HG02981 (cell line): ENCODE measurements around the gene PIWIL1.

Experiments
- ATAC-seq: cut with Tn5 transposase; IDR thresholded peaks from one replicate; pipeline ENCODE4 v1.9.1; 2021; ENCODE audit warnings: mild to moderate bottlenecking, moderate library complexity; ENCODE audit not compliant: unreplicated experiment

The PIWIL1 gene

GRCh38 chr12:130337488-130338303, at the start of gene PIWIL1:
TSS of gene PIWIL1 (plus strand) at chr12:130337887. CDS start at chr12:130342592, 4,705 bp downstream.
- no peak for ATAC-seq

- ATAC-seq: no peak
Observed at GRCh38 chr12:130288206-130288605, 49.5 kb upstream of the PIWIL1 start.

- no peak for ATAC-seq
Observed at GRCh38 chr12:130288691-130289090, 49.0 kb upstream of the PIWIL1 start.

- ATAC-seq: no peak
Observed at GRCh38 chr12:130290114-130290513, 47.6 kb upstream of the PIWIL1 start.

- no peak for ATAC-seq
Observed at GRCh38 chr12:130298322-130299021, 39.2 kb upstream of the PIWIL1 start.

GRCh38 chr12:130299574-130299973, 38.1 kb upstream of the PIWIL1 start:
- ATAC-seq: no peak

GRCh38 chr12:130300090-130300489, 37.6 kb upstream of the PIWIL1 start:
- no peak for ATAC-seq

- no peak for ATAC-seq
Observed at GRCh38 chr12:130300737-130301535, 36.8 kb upstream of the PIWIL1 start.

GRCh38 chr12:130301559-130301958, 36.1 kb upstream of the PIWIL1 start:
- no peak for ATAC-seq

GRCh38 chr12:130303781-130304180, 33.9 kb upstream of the PIWIL1 start:
- ATAC-seq: no peak

GRCh38 chr12:130307859-130308258, 29.8 kb upstream of the PIWIL1 start:
- no peak for ATAC-seq

GRCh38 chr12:130308393-130308792, 29.3 kb upstream of the PIWIL1 start:
- no peak for ATAC-seq

- no peak for ATAC-seq
Observed at GRCh38 chr12:130316251-130316650, 21.4 kb upstream of the PIWIL1 start.

GRCh38 chr12:130320536-130320935, 17.2 kb upstream of the PIWIL1 start:
- no peak for ATAC-seq

- no peak for ATAC-seq
Observed at GRCh38 chr12:130322263-130322662, 15.4 kb upstream of the PIWIL1 start.

- ATAC-seq: no peak
Observed at GRCh38 chr12:130330685-130331084, 7.0 kb upstream of the PIWIL1 start.

GRCh38 chr12:130331146-130331545, 6.5 kb upstream of the PIWIL1 start:
- ATAC-seq: no peak

GRCh38 chr12:130333341-130333740, 4.3 kb upstream of the PIWIL1 start:
- ATAC-seq: no peak

GRCh38 chr12:130334399-130334798, 3.3 kb upstream of the PIWIL1 start:
- ATAC-seq: no peak

- ATAC-seq: no peak
Observed at GRCh38 chr12:130334937-130335336, 2.8 kb upstream of the PIWIL1 start.
